Measurements from ENCODE around the gene PICK1. TPM values are rescaled to one million over a fixed set of nuclear protein-coding genes. Genes with fewer than 3 reads are reported as not detected.

PICK1 gene
- total RNA-seq, 3 donors from 2014 or later = 42.0 to 61.3 (median 49.9) TPM

DNA sequence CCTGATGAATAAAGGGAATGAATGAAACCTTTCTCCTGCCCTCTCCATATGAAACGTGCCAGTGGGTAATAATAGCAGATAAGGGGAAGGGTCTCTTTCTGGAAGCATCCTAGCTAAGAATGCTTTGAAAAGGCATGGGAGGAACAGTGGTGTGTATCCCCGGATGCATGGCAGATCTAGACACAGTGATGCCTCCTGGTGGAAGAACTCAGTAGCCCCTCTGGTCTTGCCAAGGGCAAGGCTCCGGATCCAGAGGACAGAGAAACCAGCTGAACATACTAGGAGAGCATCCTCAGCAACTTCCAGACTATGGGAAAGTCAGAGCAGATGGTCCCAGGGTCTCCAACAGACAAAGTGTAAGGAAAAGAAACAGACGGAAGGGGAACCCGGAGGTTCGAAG is 46.9 kb downstream of the PICK1 start:
- no peaks in the 10 kb centered on the region for H3K27me3 ChIP-seq
- no peak for TF ChIP-seq POLR2AphosphoS5 (IDR thresholded peaks at IDR 0.05)
- TF ChIP-seq, protein P1, sequence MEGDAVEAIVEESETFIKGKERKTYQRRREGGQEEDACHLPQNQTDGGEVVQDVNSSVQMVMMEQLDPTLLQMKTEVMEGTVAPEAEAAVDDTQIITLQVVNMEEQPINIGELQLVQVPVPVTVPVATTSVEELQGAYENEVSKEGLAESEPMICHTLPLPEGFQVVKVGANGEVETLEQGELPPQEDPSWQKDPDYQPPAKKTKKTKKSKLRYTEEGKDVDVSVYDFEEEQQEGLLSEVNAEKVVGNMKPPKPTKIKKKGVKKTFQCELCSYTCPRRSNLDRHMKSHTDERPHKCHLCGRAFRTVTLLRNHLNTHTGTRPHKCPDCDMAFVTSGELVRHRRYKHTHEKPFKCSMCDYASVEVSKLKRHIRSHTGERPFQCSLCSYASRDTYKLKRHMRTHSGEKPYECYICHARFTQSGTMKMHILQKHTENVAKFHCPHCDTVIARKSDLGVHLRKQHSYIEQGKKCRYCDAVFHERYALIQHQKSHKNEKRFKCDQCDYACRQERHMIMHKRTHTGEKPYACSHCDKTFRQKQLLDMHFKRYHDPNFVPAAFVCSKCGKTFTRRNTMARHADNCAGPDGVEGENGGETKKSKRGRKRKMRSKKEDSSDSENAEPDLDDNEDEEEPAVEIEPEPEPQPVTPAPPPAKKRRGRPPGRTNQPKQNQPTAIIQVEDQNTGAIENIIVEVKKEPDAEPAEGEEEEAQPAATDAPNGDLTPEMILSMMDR (IDR thresholded peaks at IDR 0.05) = no peak
- no peak for TF ChIP-seq POLR2A (IDR thresholded peaks at IDR 0.05)
- no peaks in the 10 kb centered on the region for H3K9me3 ChIP-seq
- H3K27ac ChIP-seq = no peak overlapping the region
- no peak for DNase-seq (ENCODE audit: low spot score in 2 of 2)
- no peaks in the 10 kb centered on the region for H3K36me3 ChIP-seq
- H3K4me1 ChIP-seq = no peaks in the 10 kb centered on the region
- intact Hi-C loops (cut with DNase I; ENCODE audit: low total_unique reads) = no loop called here
- no peak overlapping the region for H3K4me3 ChIP-seq

DNA sequence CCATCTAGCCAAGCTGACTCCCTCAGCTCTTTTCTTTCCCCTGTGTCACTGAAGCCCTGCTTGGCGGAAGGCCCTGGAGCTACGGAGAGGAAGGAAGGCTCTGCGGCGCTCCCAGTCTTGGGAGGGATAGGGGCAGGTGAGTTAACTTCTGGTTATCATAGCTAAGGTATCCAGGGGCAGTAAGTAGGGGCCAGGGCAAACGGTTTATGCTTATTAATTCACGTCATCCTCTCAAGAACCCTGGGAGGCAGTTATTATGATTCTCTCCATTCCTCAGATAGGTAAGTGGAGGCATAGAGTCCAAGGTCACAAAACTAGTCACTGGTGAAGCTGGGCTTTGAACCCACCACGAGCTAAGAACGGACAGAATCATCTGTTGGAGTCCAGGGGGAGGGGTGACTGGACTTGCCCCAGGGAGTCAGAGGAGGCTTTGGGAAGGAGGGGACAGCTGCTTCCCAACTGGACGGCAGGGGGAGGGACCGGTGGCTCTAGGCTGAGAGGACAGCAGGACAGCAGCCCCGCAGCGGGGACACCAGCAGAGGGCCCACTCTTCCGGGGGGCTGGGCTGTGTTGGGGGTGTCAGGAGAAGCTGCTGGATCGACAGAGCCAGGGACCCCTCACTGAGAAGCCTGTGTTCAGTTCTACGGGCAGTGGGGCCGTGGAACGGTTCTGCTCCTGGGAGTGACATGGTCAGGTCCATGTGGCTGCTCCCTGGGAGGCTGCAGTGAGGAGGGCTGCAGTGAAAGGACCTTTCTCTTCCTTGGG is 49.8 kb downstream of the PICK1 start:
- no peaks in the 10 kb centered on the region for H3K27me3 ChIP-seq
- no peaks in the 10 kb centered on the region for H3K36me3 ChIP-seq
- intact Hi-C loops (cut with DNase I; ENCODE audit: low total_unique reads) = no loop called here
- TF ChIP-seq POLR2A (IDR thresholded peaks at IDR 0.05) (no peak), POLR2AphosphoS5 (IDR thresholded peaks at IDR 0.05) (no peak)
- TF ChIP-seq, protein P1 (IDR thresholded peaks at IDR 0.05) = no peak
- DNase-seq (ENCODE audit: low spot score in 2 of 2) = no peak
- H3K9me3 ChIP-seq = no peaks in the 10 kb centered on the region
- no peaks in the 10 kb centered on the region for H3K4me1 ChIP-seq
- H3K4me3 ChIP-seq = no peak overlapping the region
- H3K27ac ChIP-seq = no peak overlapping the region

DNA sequence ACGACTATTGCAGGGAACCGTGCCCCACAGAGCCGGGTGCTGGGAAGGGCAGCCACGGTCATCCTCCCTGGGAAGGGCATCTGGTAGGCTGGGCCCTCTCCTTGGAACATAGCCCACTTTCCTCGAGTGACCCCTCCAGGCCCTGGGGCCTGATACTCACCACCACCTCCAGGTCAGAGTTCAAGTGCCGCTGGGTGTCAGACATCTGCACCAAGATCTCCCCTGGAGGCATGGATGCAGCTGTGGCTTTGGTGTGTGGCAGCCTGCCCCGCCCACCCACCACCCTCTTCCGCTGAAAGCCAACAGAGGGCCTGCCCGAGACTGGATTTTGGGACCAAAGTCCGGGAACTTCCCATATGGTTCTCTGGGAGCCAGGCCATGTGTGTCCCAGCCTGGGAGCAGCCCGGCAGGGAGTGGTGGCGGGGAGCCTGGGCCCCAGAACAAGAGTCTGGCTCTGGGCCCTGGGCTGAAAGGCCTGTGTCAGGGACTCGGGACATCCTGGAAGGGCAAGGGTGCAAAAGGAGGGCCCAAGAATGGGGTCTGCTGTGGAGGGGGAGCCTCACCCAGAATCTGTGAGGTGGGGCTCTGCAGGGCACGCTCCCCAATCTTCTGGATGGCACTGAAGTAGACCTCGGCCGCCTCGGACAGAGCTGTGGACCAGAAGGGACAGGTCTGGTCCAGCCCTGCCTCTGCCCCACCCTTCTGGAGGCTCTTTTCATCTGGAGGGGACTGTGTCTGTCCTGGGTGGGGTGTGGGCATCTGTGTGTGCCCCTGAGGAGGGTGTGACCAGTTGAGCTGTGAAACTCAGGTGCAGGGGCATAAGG is 50.7 kb downstream of the PICK1 start:
- TF ChIP-seq POLR2AphosphoS5 (IDR thresholded peaks at IDR 0.05) (no peak), POLR2A (IDR thresholded peaks at IDR 0.05) (no peak)
- TF ChIP-seq, protein P1 (IDR thresholded peaks at IDR 0.05) = no peak
- no peaks in the 10 kb centered on the region for H3K27me3 ChIP-seq
- no peak overlapping the region for H3K27ac ChIP-seq
- intact Hi-C loops (cut with DNase I; ENCODE audit: low total_unique reads) = no loop called here
- no peak overlapping the region for H3K4me3 ChIP-seq
- DNase-seq (ENCODE audit: low spot score in 2 of 2) = no peak
- H3K9me3 ChIP-seq = no peaks in the 10 kb centered on the region
- no peaks in the 10 kb centered on the region for H3K4me1 ChIP-seq
- H3K36me3 ChIP-seq = no peaks in the 10 kb centered on the region

DNA sequence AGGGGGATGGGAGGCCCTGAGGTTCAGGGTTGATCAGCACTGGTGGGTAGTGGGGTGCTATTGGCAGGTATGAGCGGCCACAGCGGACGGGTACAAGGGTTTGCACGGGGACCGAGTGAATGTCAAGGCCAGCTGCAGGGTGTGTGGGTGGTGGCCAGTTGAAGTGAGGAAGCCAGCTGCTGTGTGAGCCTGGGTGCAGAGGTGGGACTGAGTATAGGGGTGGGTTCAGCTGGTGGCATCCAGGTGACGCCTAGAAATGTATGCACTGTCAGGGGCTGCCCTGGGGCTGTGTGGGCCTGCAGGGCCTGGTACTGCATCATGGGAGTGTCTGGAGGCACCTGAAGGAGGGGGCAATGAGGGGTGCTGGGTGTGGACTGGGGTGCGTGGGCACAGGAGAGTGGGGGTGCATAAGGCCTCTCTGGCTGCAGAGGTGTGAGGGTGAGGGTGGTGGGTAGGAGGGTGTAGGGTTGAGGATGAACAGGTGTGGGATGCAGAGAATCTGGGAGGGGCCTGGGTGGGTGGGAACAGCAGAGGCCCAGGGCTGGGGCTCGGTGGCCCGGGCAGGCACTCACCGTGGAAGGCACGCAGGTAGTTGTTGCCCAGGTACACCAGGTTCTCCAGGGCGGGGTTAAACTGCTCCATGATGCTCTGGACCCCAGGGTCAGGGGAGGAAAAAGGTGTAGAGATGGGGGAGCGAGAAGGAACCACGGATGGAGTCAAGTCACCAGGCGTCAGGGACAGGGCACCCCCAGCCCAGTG is 51.5 kb downstream of the PICK1 start:
- H3K27ac ChIP-seq = no peak overlapping the region
- H3K4me3 ChIP-seq = no peak overlapping the region
- H3K27me3 ChIP-seq = no peaks in the 10 kb centered on the region
- no peak for TF ChIP-seq POLR2A (IDR thresholded peaks at IDR 0.05)
- no peak for TF ChIP-seq POLR2AphosphoS5 (IDR thresholded peaks at IDR 0.05)
- TF ChIP-seq, protein P1 (IDR thresholded peaks at IDR 0.05) = no peak
- H3K4me1 ChIP-seq = no peaks in the 10 kb centered on the region
- no peaks in the 10 kb centered on the region for H3K9me3 ChIP-seq
- intact Hi-C loops (cut with DNase I; ENCODE audit: low total_unique reads) = no loop called here
- no peak for DNase-seq (ENCODE audit: low spot score in 2 of 2)
- no peaks in the 10 kb centered on the region for H3K36me3 ChIP-seq
